Fibroblast of gingiva (primary cell): Measurements from ENCODE around the gene CALHM6.

ENCODE experiments used
- DNase-seq: peaks from one replicate; pipeline ENCODE4 v3.0.0-alpha.2; 2011; ENCODE audit warnings: low read depth

The CALHM6 gene

DNA sequence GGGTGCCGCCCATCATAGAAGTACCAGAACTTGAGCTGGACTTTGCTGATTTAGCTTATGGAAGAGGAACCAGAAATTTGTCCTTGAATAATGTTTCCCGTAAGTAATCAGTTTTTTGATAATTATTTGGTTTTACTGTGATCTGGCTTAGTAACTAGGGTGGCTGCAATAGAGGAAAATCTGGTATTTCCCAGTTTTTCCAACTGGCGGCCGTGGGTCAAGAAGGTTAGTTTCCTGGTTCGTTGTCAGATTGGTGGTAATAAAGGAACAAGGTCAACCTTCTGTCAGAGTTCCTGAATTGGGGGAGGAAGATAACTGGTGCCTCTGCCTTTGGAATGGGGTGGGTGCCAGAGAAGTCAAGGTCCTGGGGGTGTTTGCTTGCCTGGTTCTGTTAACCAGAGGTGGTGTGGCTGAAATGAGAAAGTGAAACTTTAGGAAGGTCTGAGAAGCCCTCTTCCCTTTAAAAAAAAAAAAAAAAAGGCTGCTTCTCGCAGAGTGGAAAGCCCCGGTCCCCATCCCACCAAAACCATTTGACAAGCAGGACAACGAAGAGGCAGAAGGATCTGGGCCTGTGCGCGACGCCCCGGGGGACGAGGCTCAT is at the start of gene CALHM6:
TSS of gene CALHM6 (plus strand) at position 45 of the 601 bp plus-strand sequence. CDS start at position 600, 555 bp downstream.
- no peak for DNase-seq

DNA sequence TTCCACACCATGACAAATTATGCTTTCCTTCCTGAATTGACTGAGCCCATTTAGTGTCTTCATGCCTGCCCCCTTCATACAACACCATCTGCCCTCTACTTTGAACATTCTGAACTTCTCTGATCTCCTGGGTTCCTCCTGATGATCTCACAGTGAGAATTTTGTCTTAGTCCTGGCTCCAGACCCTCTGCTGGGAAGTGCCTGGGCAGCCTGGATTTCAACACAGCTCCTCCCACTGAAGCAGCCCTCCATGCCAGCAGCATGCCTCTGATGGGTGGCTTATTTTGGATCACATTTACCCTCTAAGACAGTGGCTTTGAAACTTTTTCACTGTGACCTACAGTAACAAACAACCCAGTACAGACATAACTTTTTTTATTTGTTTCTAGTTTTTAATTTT is 48.9 kb upstream of the CALHM6 start:
- DNase-seq, result peak; percentile 58

DNA sequence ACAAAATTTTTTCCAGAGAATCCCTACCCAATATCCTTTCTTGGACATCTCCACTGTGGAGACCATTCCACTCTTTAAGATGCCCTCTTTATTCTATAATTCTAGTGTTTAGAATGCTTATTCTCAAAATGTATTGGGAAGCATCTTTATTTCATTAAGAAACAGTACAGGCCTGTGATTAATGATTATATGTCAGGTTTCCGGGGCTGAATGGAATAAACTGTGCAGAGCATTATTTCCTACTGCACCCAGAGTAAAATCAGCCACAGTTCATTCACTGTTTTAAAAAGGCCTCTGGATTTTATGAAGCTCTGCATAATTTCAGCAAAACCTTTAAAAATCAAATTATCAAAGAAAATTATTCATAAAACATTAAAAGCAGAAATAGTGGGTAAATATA is 47.8 kb upstream of the CALHM6 start:
- DNase-seq, result no peak

DNA sequence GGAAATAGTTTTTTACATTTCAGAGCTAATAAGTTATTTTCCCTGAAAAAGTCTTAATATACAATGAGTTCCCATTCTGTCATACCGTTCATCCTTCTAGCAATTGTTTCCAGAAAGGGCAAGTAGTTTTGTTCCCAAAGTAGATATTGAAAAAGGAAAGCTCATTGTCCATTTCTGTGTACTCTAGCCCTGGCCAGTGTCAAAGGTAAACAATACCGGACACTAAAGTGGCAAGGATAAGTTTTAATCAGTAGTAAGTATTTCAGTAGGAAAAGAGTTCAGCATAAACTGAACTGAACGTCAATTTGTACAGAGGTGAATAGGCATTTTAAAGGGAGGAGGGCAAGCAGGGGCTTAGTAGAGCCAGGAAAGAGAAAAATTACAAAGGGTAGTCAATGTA is 43.5 kb upstream of the CALHM6 start:
- no peak for DNase-seq

DNA sequence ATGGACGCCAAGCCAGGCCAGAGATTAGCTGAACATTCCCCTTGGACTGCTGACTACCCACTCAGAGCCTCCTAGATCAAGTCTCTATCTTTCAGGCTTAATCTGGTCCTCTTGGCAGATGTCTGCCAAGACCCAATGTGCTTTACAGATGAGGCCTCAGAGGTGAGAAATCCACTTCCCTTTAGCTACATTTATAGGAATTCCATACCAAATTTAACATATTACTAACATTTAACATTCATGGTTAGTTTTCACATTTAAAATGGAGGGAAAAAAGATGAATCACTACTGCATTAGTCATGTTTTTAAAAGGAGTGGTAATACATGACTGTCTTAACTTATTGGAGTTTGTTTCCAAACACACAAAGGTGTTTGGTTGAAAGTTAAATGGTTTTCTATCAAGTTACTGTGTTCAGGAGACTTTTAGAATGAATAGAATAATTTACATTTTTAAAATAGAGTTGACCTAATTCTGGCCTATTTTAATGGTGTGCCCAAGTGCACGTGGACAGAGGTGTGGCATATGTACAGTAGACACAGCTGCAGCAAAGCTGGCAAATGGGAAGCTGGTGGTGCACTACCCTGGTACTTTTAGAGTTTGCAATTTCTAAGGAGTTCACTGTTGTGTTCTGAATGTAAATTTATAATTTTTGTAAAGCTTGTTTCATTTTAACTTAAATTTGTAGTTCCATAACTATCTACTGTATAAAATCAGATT is 41.9 kb upstream of the CALHM6 start:
- no peak for DNase-seq

DNA sequence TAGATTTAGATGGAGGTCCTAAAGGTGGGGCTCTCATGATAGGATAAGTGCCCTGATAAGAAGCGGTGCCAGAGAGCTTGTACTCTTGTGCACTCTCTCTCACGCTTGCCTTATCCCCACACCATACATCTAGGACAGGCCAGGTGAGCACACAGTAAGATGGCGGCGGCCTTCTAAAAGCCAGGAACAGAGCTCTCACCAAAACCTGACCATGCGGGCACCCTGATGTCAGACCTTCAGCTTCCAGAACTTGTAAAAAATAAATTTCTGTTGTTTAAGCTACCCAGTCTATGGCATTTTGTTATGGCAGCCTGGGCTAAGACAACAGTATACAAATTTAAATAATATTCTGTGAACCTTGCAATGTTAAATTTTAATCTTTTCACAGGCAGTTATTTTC is 40.8 kb upstream of the CALHM6 start:
- no peak for DNase-seq

DNA sequence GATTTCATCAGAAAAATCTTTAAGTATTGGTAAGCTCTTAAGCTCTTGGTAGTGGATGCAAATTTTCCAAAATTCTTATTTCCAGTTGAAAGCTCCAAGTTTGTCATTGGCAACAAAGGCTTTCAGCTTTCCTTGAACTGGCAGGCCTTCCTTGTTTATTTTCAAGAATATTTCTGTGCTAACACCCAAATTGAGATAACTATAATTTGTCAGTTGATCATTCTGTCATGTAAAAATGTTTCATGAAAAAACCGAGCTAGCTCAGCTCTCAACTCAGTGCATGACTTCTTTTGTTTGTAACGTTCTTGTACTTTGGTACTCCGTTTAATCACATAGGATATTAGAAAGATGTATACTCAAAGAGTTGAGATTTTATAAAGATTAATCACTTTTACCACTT is 38.9 kb upstream of the CALHM6 start:
- DNase-seq, result no peak

DNA sequence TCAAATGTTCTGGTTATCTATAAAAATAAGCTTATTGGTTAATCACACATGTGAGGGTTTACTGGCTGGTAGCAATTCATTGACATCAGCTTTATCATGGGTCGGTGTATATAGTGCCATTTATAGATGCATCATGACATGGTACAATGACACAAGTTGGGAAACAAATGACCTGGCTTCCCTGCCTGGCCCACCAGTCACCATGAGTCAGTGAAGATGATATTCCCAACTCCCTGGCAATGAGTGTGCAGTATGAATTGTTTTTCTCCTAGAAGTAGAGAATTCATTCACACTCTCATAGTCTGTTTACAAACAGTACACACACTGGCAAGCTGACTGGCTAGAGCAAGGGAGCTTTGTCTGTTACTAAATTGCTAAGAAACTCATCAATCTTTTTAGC is 37.2 kb upstream of the CALHM6 start:
- DNase-seq, result peak; percentile 52

DNA sequence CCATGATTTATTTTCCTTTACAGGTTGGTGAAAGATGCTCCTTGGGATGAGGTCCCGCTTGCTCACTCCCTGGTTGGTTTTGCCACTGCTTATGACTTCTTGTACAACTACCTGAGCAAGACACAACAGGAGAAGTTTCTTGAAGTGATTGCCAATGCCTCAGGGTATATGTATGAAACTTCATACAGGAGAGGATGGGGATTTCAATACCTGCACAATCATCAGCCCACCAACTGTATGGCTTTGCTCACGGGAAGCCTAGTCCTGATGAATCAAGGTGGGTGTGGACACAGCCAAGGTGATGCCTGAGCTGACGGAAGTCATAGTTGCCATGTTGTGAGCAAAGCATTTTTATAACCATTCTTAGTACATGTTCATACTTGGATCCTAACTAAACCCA is 34.6 kb upstream of the CALHM6 start:
- no peak for DNase-seq

DNA sequence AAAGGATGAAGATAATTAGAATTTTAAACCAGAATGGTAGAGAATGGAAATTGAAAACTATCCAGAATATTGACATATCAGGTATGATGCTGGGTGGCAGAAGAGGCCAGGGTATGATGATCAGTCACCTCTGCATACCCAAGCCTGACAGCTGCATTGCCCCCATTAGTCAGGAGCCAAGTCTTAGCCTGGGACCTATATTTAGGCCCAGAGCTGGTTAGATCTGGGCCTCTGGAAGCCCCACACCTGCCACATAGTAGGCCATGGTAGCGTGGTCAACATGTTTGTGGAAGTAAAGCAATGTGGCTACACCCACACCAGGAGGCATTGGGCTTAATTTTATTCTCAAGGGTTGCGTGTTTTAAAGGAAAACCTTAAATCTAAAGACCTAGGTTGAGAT is 32.1 kb upstream of the CALHM6 start:
- DNase-seq, result no peak

DNA sequence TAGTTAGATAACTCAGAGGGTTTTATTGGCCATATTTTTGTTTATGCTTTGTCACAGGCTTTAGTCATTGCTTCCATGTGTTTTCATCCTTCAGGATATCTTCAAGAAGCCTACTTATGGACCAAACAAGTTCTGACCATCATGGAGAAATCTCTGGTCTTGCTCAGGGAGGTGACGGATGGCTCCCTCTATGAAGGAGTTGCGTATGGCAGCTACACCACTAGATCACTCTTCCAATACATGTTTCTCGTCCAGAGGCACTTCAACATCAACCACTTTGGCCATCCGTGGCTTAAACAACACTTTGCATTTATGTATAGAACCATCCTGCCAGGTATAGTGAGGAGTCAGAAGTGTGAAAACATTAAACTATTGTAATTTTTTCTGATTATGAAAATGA is 30.3 kb upstream of the CALHM6 start:
- DNase-seq, result no peak

DNA sequence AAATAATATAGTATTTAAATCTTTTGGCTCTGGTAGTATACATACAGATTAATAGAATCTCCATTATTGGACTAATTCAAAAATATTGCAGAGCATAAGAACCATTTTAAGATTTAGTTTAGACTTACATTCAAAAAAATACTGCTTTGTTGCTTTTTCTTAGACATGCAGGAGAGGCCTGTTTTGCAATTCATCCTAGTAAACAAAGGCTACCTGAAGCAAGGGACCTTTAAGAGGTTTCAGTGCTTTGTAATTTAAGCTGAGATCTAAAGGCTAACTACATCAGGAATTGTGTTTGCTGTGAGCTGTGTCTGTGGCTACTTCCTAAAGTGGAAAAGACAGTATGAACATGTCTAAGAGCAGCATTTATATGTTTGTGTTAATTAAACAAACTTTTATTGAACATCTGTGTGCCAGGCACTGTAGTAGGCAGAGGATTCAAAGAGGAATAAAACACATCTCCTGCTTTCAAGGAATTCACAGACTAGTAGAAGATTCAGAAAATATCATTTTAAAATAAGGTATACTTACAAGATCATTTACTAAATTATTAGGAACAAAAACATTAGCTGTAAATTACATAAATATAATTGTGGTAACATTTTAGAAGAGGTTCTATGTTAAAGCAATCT is 29.1 kb upstream of the CALHM6 start:
- no peak for DNase-seq

DNA sequence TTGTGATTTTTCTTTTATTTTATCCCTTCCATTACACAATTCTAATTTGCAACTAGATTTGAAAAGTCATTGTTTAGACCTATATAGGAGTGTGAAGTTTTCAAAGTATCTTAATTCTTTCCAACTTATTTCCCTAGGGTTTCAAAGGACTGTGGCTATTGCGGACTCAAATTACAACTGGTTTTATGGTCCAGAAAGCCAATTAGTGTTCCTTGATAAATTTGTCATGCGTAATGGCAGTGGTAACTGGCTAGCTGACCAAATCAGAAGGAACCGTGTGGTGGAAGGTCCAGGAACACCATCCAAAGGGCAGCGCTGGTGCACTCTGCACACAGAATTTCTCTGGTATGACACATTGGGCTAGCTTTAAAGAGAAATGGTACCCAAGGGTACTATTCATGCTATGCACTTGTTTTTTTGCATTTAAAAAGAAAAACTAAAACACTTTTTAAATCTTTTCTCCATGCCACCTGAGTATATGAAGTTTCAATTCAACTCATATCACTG is 27.9 kb upstream of the CALHM6 start:
- no peak for DNase-seq

DNA sequence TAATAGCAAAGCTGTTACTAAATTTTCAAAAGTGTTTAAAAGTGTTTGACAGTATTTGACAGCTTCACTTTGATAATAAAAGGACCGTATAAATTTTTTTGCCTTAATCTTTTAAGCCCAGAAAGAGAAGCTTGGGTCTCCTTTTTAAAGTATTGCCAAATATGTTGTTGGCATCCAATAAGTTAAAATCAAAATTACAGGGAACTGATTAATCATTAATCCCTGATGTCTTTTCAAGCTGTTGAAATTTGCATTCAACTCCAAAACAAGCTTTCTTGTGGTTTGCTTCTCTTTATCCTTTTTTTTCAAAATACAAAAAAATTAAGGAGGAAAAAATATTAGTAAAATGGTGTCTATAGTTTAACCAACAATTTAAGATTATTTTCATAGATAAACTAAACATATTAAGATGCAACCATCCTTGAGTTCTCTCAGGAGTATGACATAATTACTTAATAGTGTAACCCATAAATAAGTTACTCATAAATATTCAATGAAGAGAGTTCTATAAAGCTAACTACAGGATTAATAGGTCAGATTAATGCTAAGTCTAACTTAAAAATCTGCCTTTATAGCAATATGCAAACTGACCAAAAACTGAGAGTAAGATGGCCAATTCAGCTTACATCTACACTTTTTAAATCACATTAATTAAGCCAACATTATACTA is 27.0 kb upstream of the CALHM6 start:
- DNase-seq, result no peak

DNA sequence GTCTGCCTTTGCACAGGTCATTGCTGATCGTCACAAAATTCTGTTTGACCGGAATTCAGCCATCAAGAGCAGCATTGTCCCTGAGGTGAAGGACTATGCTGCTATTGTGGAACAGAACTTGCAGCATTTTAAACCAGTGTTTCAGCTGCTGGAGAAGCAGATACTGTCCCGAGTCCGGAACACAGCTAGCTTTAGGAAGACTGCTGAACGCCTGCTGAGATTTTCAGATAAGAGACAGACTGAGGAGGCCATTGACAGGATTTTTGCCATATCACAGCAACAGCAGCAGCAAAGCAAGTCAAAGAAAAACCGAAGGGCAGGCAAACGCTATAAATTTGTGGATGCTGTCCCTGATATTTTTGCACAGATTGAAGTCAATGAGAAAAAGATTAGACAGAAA is 24.6 kb upstream of the CALHM6 start:
- DNase-seq, result no peak

DNA sequence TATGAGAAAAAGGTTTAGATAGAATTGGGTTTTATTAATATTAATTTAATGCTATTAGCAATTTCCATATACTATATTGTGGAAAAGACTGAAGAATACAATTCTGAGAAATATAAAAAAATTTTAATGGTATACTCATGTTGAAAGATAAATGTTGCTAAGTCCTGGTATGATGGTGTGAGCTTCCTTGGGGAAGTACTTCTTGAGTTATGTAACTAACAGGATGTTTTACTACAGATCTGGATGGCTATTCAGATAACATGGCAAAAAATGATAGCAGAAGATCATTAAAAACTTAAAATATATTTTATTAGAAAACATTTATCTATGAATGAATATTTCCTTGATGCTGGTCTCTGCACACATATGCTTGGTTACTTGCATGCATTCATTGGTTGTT is 23.5 kb upstream of the CALHM6 start:
- no peak for DNase-seq

DNA sequence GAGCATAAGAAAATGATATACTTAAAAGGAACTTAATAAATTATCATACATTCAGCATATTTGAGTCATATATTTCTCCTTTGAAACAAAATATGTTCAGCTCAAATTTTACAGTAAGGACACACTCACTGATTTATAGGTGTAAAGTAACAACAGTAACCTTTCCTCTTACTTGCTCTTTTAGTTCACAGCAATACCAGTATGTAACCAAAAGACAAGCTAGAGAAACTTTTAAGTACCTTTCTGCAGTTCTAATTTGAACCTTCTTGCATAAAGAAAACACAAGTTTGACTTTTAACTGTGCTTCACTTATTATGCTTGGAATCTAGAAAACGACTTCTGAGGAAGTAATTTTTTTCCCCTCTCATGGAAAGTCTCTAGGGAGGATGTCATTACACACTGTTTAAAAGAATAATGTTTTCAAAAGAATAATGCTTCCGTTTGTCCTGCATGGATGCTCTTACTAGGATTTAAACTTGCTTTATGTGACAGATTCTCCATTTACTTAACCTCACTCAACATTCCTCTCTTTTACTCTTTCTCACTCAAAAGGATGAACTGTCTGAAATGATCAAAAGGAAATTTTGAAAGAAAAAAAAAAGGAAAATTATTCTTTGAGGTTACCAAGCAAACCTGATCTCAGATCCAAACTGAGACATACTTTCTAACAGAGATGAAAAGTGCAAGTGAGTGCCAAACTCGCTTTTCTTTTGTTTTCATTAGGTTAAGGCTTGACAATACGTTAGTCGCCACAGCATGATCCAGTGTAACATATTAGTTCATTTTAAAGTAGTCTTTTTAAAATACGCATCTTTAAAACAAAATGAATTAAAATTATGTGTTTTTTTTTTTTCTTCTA is 22.4 kb upstream of the CALHM6 start:
- peak; percentile 45 for DNase-seq

DNA sequence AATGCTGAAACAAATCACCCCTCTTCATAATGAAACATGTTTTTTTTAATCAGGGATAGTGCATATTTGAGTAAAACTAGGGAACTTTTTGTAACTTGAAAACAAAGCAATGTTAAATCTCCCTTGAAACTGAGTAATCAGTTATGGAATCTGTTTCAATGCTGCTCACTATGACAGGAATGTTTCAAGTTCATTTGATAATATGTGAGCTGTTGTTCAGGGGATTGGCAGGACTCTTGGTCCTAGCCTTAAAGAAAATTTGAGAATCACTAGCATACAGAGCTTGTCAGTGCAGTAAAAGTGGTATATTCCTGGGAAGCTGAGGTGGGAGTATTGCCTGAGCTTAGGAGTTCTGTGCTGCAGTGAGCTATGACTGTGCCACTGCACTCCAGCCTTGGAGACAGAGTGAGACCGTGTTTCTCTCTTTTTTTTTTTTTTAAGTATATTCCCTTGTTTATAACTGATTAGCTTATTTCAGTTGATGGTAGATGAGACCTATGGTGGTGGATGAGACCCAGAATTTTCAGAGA is 21.6 kb upstream of the CALHM6 start:
- DNase-seq, result peak; percentile 43

DNA sequence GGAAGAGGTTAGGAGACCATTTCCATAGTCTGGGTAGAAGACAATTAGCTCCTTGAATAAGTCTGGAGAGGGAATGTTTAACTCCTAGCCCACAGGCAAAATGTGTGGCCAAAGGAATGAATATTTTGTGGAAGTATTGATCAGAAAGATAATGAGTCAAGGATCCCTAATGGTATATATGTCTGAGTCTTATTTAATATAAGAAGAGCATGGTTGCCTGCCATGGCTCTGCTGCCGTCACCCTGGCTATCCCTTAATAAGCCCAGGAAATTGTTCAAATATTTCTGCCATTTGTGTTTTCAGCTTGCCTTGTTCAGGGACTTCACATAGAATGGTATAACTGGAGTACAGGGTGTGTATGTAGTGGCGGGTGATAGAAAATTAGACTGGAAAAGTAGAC is 18.1 kb upstream of the CALHM6 start:
- no peak for DNase-seq

DNA sequence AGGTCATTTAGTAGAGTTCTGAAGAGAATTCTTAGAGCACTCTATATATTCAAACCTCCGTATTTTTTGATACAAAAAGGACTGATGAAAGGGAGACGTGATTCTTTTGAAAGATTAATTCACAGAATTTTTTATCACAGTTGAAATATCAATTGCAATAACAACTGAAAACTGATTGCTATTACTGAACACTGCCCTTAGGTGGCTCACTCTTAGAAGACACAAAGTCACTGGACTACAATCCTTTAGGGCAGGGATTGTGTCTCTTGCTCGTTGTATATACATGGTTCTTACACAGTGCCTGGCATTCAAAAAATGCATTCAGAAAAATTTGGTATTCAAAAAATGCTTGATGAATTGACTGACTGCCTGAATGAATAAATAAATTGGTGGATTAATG is 17.1 kb upstream of the CALHM6 start:
- DNase-seq, result peak; percentile 41

DNA sequence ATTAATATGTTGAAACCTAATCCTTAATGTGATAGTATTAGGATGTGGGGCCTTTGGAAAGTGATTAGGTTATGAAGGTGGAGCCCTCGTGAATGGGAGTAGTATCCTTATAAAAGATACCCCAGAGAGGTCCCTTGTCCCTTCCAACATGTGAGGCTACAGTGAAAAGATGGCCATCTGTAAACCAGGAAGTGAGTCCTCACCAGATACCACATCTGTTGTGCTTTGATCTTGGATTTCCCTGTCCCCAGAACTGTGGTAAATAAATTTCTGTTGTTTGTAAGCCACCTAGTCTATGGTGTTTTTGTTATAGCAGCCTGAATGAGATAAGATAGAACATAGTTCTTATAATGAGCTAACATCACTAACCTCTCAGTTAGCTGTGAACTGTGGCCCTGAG is 16.6 kb upstream of the CALHM6 start:
- no peak for DNase-seq

DNA sequence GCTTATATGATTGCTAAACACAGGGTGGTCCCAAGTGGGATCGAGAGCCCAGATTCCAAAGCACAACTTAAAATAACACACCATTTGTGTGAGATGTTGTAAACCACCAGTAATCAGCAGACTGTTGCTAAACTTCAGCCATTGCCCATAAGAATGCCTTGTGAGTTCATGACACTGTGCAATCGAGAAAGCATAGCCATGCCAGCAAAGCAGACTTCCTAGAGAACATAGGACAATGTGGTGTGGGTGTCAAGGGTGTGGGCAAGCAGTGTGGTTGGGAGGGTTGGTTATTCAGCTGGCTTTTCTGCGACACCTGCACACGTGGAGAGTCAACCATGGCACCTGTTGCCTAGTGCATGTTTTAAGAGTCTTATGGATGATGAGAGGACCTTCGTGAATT is 16.1 kb upstream of the CALHM6 start:
- DNase-seq, result peak; percentile 19
